HEK293T (cell line): Measurements from ENCODE around the gene LARP6.

Source experiments
- CTCF ChIA-PET: fragments of 350-600 bp; formaldehyde crosslinking; extraction: SDS; loops from one replicate; lab custom pipeline; 2021; ENCODE audit warnings: antibody characterized with exemption, inconsistent platforms; lab: Yijun Ruan, JAX
- POLR2A ChIA-PET: fragments of 350-600 bp; formaldehyde crosslinking; extraction: SDS; loops from one replicate; lab custom pipeline; 2020; ENCODE audit warnings: antibody characterized with exemption, inconsistent platforms; lab: Yijun Ruan, JAX
- DNase-seq: peaks from one replicate; pipeline ENCODE4 v3.0.0; 2012; ENCODE audit warnings: mixed read lengths; ENCODE audit errors: extremely low spot score
- ARNT ChIP-seq: fragments of 450-650 bp; IDR thresholded peaks from 2 replicates; pipeline ENCODE4 v1.6.1; 2017; ENCODE audit warnings: mild to moderate bottlenecking
- BHLHE40 ChIP-seq: fragments of 450-650 bp; IDR thresholded peaks from 2 replicates; pipeline ENCODE4 v1.6.1; 2016; ENCODE audit warnings: mild to moderate bottlenecking, moderate library complexity, borderline replicate concordance
- CTBP1 ChIP-seq: fragments of 450-650 bp; IDR thresholded peaks from 2 replicates; pipeline ENCODE4 v1.6.1; 2016; ENCODE audit warnings: borderline replicate concordance
- ELF4 ChIP-seq: fragments of 450-650 bp; IDR thresholded peaks from 2 replicates; pipeline ENCODE4 v1.6.1; 2017; ENCODE audit warnings: antibody characterized with exemption
- FOXA1 ChIP-seq: fragments of 450-650 bp; IDR thresholded peaks from 2 replicates; pipeline ENCODE4 v1.6.1; 2016; ENCODE audit warnings: mild to moderate bottlenecking
- FOXK2 ChIP-seq: fragments of 450-650 bp; IDR thresholded peaks from 2 replicates; pipeline ENCODE4 v1.6.1; 2016; ENCODE audit warnings: mild to moderate bottlenecking
- FOXM1 ChIP-seq: fragments of 450-650 bp; IDR thresholded peaks from 2 replicates; pipeline ENCODE4 v1.6.1; 2017; ENCODE audit warnings: mild to moderate bottlenecking, borderline replicate concordance
- HDGF ChIP-seq: fragments of 450-650 bp; IDR thresholded peaks from 2 replicates; pipeline ENCODE4 v1.6.1; 2017; ENCODE audit warnings: antibody characterized with exemption, borderline replicate concordance
- L3MBTL2 ChIP-seq: fragments of 450-650 bp; conservative IDR thresholded peaks from 2 replicates; pipeline ENCODE4 v1.6.1; 2016; ENCODE audit warnings: mild to moderate bottlenecking
- LEF1 ChIP-seq: fragments of 450-650 bp; IDR thresholded peaks from 2 replicates; pipeline ENCODE4 v1.6.1; 2017; ENCODE audit warnings: mild to moderate bottlenecking, borderline replicate concordance
- NFRKB ChIP-seq: fragments of 450-650 bp; IDR thresholded peaks from 2 replicates; pipeline ENCODE4 v1.6.1; 2016; ENCODE audit warnings: mild to moderate bottlenecking, moderate library complexity
- PKNOX1 ChIP-seq: fragments of 450-650 bp; IDR thresholded peaks from 2 replicates; pipeline ENCODE4 v1.6.1; 2016
- SP1 ChIP-seq: fragments of 450-650 bp; IDR thresholded peaks from 2 replicates; pipeline ENCODE4 v1.6.1; 2017
- SUZ12 ChIP-seq: fragments of 450-650 bp; IDR thresholded peaks from 2 replicates; pipeline ENCODE4 v1.6.1; 2016; ENCODE audit warnings: mild to moderate bottlenecking
- TARDBP ChIP-seq: fragments of 450-650 bp; IDR thresholded peaks from 2 replicates; pipeline ENCODE4 v1.6.1; 2016
- ZNF384 ChIP-seq: fragments of 450-650 bp; IDR thresholded peaks from 2 replicates; pipeline ENCODE4 v1.6.1; 2016

Gene LARP6

GRCh38 chr15:70789213-70789612 is 64.7 kb downstream of the LARP6 start:
- ChIA-PET CTCF (interaction anchor here (0.6 to 0.9 kb wide), 3 partner anchors 19 to 1336 kb away, joined by 3 to 4 read pairs (median 3); partner anchors contain the start of gene RPLP1), POLR2A (interaction anchor here (0.6 to 0.7 kb wide), 2 partner anchors 26 to 466 kb away, joined by 3 read pairs; partner anchors contain the start of gene UACA)
- TF ChIP-seq NFRKB (no peak), BHLHE40 (no peak), ARNT (no peak), FOXM1 (no peak), ELF4 (no peak), SP1 (no peak), TARDBP (no peak), CTBP1 (no peak), FOXA1 (no peak), FOXK2 (no peak), LEF1 (no peak), HDGF (no peak), PKNOX1 (no peak), L3MBTL2 (no peak), SUZ12 (no peak), ZNF384 (no peak)
- no peak for DNase-seq

GRCh38 chr15:70788114-70789049 is 65.6 kb downstream of the LARP6 start:
- ChIA-PET POLR2A (interaction anchor here (0.6 to 0.7 kb wide), 2 partner anchors 25 to 466 kb away, joined by 3 read pairs; partner anchors contain the start of gene UACA), CTCF (interaction anchor here (0.5 to 0.7 kb wide), 2 partner anchors 25 to 117 kb away, joined by 3 read pairs; no protein-coding TSS in a partner anchor)
- DNase-seq = no peak
- TF ChIP-seq ARNT (no peak), TARDBP (no peak), SUZ12 (no peak), L3MBTL2 (no peak), FOXA1 (no peak), BHLHE40 (no peak), FOXK2 (no peak), ZNF384 (no peak), PKNOX1 (no peak), LEF1 (no peak), SP1 (no peak), CTBP1 (no peak), FOXM1 (no peak), NFRKB (no peak), HDGF (no peak), ELF4 (no peak)

GRCh38 chr15:70786996-70787395 is 67.0 kb downstream of the LARP6 start:
- ChIA-PET POLR2A (no interaction called here), CTCF (no interaction called here)
- DNase-seq = no peak
- no peak for TF ChIP-seq ELF4
- no peak for TF ChIP-seq SP1
- TF ChIP-seq ARNT = no peak
- TF ChIP-seq PKNOX1 = no peak
- no peak for TF ChIP-seq L3MBTL2
- no peak for TF ChIP-seq FOXM1
- TF ChIP-seq BHLHE40 = no peak
- no peak for TF ChIP-seq FOXA1
- TF ChIP-seq HDGF = no peak
- TF ChIP-seq LEF1 = no peak
- no peak for TF ChIP-seq CTBP1
- no peak for TF ChIP-seq NFRKB
- TF ChIP-seq SUZ12 = no peak
- no peak for TF ChIP-seq TARDBP
- no peak for TF ChIP-seq ZNF384
- no peak for TF ChIP-seq FOXK2

- TF ChIP-seq ARNT (no peak), BHLHE40 (no peak), CTBP1 (no peak), LEF1 (no peak), TARDBP (no peak), FOXK2 (no peak)
- ChIA-PET POLR2A (no interaction called here), CTCF (interaction anchor here (1.6 kb wide), 1 partner anchor 28 kb away, joined by 3 read pairs; no protein-coding TSS in a partner anchor)
- no peak for DNase-seq
Measured at GRCh38 chr15:70783610-70784022, 70.3 kb downstream of the LARP6 start.

GRCh38 chr15:70783041-70783440 is 70.9 kb downstream of the LARP6 start:
- no peak for DNase-seq
- CTCF ChIA-PET = no interaction called here

More at GRCh38 chr15:70783041-70783440, 70.9 kb downstream of the LARP6 start:
- POLR2A ChIA-PET = no interaction called here
- TF ChIP-seq ARNT (no peak), PKNOX1 (no peak), BHLHE40 (no peak), ELF4 (no peak), HDGF (no peak), TARDBP (no peak), CTBP1 (no peak), NFRKB (no peak), LEF1 (no peak), FOXA1 (no peak), ZNF384 (no peak), SUZ12 (no peak)
